Suprapubic skin (tissue), 4 donors: Measurements from ENCODE around the gene CDH4.

Experiments used
- CTCF ChIP-seq, 2 donors: fragments of 200-600 bp in 1 of 2; fragments of 450-650 bp in 1 of 2; sonication (generic) in 1 of 2; IDR thresholded peaks; one replicate each; pipeline ENCODE4 v1.5.1; 2016 to 2019; ENCODE audit warnings: antibody characterized with exemption in 2 of 2, mild to moderate bottlenecking in 1 of 2, moderate library complexity in 1 of 2
- EP300 ChIP-seq: sonication (generic); formaldehyde crosslinking; IDR thresholded peaks from one replicate; pipeline ENCODE4 v1.6.1; 2017; ENCODE audit warnings: antibody characterized with exemption
- POLR2A ChIP-seq, 2 donors: fragments of 450-650 bp; IDR thresholded peaks; one replicate each; pipeline ENCODE4 v1.6.1; 2017; ENCODE audit warnings: antibody characterized with exemption in 2 of 2, mild to moderate bottlenecking in 2 of 2, moderate library complexity in 2 of 2
- POLR2AphosphoS5 ChIP-seq, 3 donors: sonication (generic); formaldehyde crosslinking; IDR thresholded peaks; one replicate each; pipeline ENCODE4 v1.6.1; 2017; ENCODE audit warnings: antibody characterized with exemption in 3 of 3

GRCh38 chr20:61605283-61605682, 353.2 kb downstream of the CDH4 start:
- TF ChIP-seq CTCF (IDR thresholded peaks at IDR 0.05) (no peak), EP300 (no peak), POLR2AphosphoS5 (IDR thresholded peaks at IDR 0.05) (no peak), POLR2A (IDR thresholded peaks at IDR 0.05) (no peak)
